CD4-positive, alpha-beta T cell treated with Interleukin-21 for 1 hour (primary cell): ENCODE results near the gene SPATA16.
"Not testable (repeated sequence)": the region's sequence is repeated elsewhere in the genome, so short reads cannot be mapped to it uniquely, and the experiment has no call there.

ENCODE experiments used
- DNase-seq: peaks from one replicate; pipeline ENCODE4 v3.0.0-alpha.2; 2020

The SPATA16 gene

GRCh38 chr3:173001622-173002021, 139.4 kb downstream of the SPATA16 start:
- DNase-seq: no peak

- DNase-seq: no peak
These were observed 140.5 kb downstream of the SPATA16 start for GRCh38 chr3:173000553-173000952.

- no peak for DNase-seq
These were observed 147.6 kb downstream of the SPATA16 start for GRCh38 chr3:172993412-172993811.

GRCh38 chr3:172991424-172991996, 149.5 kb downstream of the SPATA16 start:
- no peak for DNase-seq

GRCh38 chr3:172989373-172989772, 151.7 kb downstream of the SPATA16 start:
- no peak for DNase-seq

GRCh38 chr3:172987273-172987672, 153.8 kb downstream of the SPATA16 start:
- no peak for DNase-seq

GRCh38 chr3:172984914-172985313, 156.1 kb downstream of the SPATA16 start:
- DNase-seq: no peak

GRCh38 chr3:172982736-172983364, 158.2 kb downstream of the SPATA16 start:
- DNase-seq: no peak

GRCh38 chr3:172981407-172981983, 159.5 kb downstream of the SPATA16 start:
- no peak for DNase-seq

GRCh38 chr3:172980849-172981248, 160.2 kb downstream of the SPATA16 start:
- DNase-seq: no peak

- no peak for DNase-seq
These were observed 163.3 kb downstream of the SPATA16 start for GRCh38 chr3:172977696-172978095.

GRCh38 chr3:172974969-172975368, 166.1 kb downstream of the SPATA16 start:
- DNase-seq: no peak

- DNase-seq: no peak
These were observed 167.2 kb downstream of the SPATA16 start for GRCh38 chr3:172973799-172974198.

GRCh38 chr3:172972717-172973116, 168.3 kb downstream of the SPATA16 start:
- DNase-seq: no peak

GRCh38 chr3:172972067-172972466, 169.0 kb downstream of the SPATA16 start:
- DNase-seq: no peak

GRCh38 chr3:172968646-172969045, 172.4 kb downstream of the SPATA16 start:
- no peak for DNase-seq

- no peak for DNase-seq
These were observed 175.8 kb downstream of the SPATA16 start for GRCh38 chr3:172965256-172965655.

GRCh38 chr3:172960626-172961182, 180.3 kb downstream of the SPATA16 start:
- DNase-seq: not testable (repeated sequence)

- no peak for DNase-seq
These were observed 182.5 kb downstream of the SPATA16 start for GRCh38 chr3:172958565-172958964.

GRCh38 chr3:172953571-172953970, 187.5 kb downstream of the SPATA16 start:
- DNase-seq: no peak

- DNase-seq: no peak
These were observed 189.5 kb downstream of the SPATA16 start for GRCh38 chr3:172951511-172951910.

- no peak for DNase-seq
These were observed 195.0 kb downstream of the SPATA16 start for GRCh38 chr3:172946061-172946460.

- no peak for DNase-seq
These were observed 201.3 kb downstream of the SPATA16 start for GRCh38 chr3:172939651-172940293.

- no peak for DNase-seq
These were observed 202.2 kb downstream of the SPATA16 start for GRCh38 chr3:172938788-172939187.
